Measurements from ENCODE around the gene PRR14.

GRCh38 chr16:30655815-30656347 is 5.1 kb downstream of the PRR14 start:
- no peak for TF ChIP-seq CTCF (IDR thresholded peaks at IDR 0.05; ENCODE audit: poor library complexity)
- TF ChIP-seq EZH2 (IDR thresholded peaks at IDR 0.05; ENCODE audit: borderline replicate concordance), result no peak
- no peak for TF ChIP-seq EZH2phosphoT487 (IDR thresholded peaks at IDR 0.05; ENCODE audit: low read depth, severe bottlenecking, unreplicated experiment)
